BE2C (cell line): ENCODE measurements around the gene ZNF735.
A peak's percentile ranks its signal among the peaks of the same experiment; 100 is the strongest.

ENCODE experiments used
- DNase-seq: peaks from one replicate; pipeline ENCODE4 v3.0.0-alpha.2; 2020
- H3K27me3 ChIP-seq: fragments of 250-450 bp; sonication (Bioruptor Pico); 2 replicates; pipeline ENCODE4 v1.5.1; 2020; ENCODE audit warnings: mild to moderate bottlenecking
- H3K36me3 ChIP-seq: fragments of 250-450 bp; sonication (Bioruptor Pico); 2 replicates; pipeline ENCODE4 v1.5.1; 2020; ENCODE audit warnings: mild to moderate bottlenecking
- H3K4me1 ChIP-seq: fragments of 250-450 bp; sonication (Bioruptor Pico); 2 replicates; pipeline ENCODE4 v1.5.1; 2020
- H3K4me3 ChIP-seq: 2 replicates; pipeline ENCODE4 v1.5.1; 2011; ENCODE audit warnings: low read depth, low read length
- H3K9me3 ChIP-seq: fragments of 250-450 bp; sonication (Bioruptor Pico); 2 replicates; pipeline ENCODE4 v1.5.1; 2020
- TF ChIP-seq, protein P1 (sequence below): IDR thresholded peaks from 2 replicates; pipeline ENCODE4 v1.5.1; 2012; ENCODE audit warnings: mild to moderate bottlenecking, low read depth, low read length

The ZNF735 gene

DNA sequence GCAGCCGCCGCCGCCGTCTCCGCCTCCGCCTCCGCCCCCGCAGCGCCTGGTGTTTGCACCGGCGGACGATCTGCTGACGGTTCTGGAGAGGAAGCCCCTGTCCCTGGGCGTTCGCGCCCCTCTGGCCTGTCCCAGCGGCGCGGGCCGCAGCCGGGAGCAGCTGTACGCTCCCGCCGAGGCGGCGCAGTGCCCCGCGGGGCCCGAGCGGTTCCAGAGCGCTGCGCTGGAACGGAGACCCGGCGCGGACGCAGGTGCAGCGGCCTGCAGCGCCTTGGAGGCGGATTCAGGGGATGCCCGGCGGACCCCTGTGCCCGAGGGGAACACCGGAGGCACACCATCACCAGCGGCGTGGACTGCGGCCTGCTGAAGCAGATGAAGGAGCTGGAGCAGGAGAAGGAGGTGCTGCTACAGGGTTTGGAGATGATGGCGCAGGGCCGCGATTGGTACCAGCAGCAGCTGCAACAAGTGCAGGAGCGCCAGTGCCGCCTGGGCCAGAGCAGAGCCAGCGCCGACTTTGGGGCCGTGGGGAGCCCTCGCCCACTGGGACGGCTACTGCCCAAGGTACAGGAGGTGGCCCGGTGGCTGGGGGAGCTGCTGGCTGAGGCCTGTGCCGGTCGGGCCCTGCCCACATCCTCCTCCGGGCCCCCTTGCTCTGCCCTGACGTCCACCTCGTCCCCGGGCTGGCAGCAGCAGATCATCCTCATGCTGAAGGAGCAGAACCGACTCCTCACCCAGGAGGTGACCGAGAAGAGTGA, 24.8 kb upstream of the ZNF735 start:
- H3K4me3 ChIP-seq = no peak overlapping the region
- H3K27me3 ChIP-seq = no peaks in the 10 kb centered on the region
- DNase-seq = no peak
- no peaks in the 10 kb centered on the region for H3K9me3 ChIP-seq
- no peaks in the 10 kb centered on the region for H3K4me1 ChIP-seq
- no peaks in the 10 kb centered on the region for H3K36me3 ChIP-seq
- TF ChIP-seq, protein P1, sequence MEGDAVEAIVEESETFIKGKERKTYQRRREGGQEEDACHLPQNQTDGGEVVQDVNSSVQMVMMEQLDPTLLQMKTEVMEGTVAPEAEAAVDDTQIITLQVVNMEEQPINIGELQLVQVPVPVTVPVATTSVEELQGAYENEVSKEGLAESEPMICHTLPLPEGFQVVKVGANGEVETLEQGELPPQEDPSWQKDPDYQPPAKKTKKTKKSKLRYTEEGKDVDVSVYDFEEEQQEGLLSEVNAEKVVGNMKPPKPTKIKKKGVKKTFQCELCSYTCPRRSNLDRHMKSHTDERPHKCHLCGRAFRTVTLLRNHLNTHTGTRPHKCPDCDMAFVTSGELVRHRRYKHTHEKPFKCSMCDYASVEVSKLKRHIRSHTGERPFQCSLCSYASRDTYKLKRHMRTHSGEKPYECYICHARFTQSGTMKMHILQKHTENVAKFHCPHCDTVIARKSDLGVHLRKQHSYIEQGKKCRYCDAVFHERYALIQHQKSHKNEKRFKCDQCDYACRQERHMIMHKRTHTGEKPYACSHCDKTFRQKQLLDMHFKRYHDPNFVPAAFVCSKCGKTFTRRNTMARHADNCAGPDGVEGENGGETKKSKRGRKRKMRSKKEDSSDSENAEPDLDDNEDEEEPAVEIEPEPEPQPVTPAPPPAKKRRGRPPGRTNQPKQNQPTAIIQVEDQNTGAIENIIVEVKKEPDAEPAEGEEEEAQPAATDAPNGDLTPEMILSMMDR = no peak

DNA sequence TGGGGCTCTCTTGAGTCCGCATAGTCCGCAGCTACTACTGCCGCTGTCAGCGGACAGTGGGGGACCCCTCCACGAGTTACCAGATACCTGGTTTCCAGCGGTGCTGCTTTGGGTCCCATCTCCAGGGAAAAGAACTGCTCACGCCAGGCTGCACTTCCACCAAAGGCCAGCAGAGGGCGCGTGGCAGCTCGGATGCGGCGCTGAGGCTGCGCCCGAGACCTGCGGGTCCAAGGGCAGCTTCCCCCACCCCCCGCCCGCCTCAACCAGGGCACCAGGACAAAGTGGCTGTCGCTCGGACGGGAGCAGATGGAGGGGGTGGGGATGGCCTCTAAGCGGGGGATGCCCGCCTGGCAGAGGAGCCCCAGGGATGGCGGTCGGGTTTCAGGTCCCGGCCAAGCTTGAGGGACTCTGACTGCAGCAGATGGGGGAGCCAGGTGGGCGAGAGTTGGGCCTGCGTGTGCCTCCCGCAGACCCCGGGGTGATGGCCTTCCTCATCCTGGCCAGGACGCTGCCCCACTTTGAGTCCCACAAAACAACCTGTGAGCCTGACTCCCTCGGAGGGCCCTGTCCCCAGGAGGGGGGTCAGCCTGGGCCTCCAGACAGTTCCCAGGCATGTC, 23.8 kb upstream of the ZNF735 start:
- TF ChIP-seq, protein P1 = peak; percentile 64
- no peaks in the 10 kb centered on the region for H3K36me3 ChIP-seq
- H3K27me3 ChIP-seq = no peaks in the 10 kb centered on the region
- H3K4me3 ChIP-seq = no peak overlapping the region
- H3K9me3 ChIP-seq = no peaks in the 10 kb centered on the region
- DNase-seq = peak; percentile 33
- no peaks in the 10 kb centered on the region for H3K4me1 ChIP-seq

DNA sequence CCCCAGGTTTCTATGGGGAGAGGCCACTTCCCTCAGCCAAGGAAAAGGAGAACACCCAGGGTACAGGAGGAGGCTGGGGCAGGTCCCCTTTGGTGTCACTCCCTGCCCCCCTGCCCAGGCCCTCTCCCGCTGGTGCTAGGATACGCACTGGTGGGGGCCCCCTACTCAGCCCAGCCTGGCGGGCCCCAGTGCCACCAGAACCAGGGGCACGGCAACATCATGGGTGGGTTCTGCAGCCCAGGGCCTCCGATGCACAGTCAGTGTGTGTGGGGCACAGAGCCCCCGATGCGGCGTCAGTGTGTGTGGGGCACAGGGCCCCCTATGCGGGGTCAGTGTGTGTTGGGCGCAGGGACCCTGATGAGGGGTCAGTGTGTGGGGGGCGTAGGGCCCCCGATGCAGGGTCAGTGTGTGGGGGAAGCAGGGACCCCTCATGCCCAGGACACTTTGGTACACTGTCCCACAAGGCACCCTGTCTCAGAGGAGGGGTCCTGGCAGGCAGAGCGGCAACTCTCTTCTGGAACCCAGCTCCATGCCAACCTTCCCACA, 23.1 kb upstream of the ZNF735 start:
- no peak overlapping the region for H3K4me3 ChIP-seq
- H3K4me1 ChIP-seq = no peaks in the 10 kb centered on the region
- no peak for DNase-seq
- H3K36me3 ChIP-seq = no peaks in the 10 kb centered on the region
- TF ChIP-seq, protein P1 = no peak
- H3K27me3 ChIP-seq = no peaks in the 10 kb centered on the region
- no peaks in the 10 kb centered on the region for H3K9me3 ChIP-seq

DNA sequence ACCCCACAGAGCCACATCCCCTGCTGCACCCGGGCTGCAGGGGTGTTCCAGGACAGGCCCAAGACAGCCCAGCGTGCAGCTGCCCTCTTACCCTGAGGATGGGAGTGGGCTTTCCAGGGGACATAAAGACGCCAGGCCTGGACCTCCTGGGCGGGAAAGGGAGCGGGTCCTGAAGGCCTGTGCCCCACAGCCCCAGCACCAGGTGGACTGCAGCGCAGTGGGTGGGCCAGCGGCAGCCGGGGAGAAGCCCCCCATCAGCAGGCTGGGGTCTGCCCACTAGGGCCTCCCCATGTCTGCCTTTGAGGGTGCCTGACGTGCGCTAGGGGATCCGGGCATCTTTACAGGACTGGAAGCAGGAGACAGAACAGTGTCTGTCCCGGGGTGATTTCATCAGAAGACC, 22.6 kb upstream of the ZNF735 start:
- no peak overlapping the region for H3K4me3 ChIP-seq
- no peaks in the 10 kb centered on the region for H3K27me3 ChIP-seq
- TF ChIP-seq, protein P1 = no peak
- DNase-seq = no peak
- H3K9me3 ChIP-seq = no peaks in the 10 kb centered on the region
- no peaks in the 10 kb centered on the region for H3K4me1 ChIP-seq
- H3K36me3 ChIP-seq = no peaks in the 10 kb centered on the region

DNA sequence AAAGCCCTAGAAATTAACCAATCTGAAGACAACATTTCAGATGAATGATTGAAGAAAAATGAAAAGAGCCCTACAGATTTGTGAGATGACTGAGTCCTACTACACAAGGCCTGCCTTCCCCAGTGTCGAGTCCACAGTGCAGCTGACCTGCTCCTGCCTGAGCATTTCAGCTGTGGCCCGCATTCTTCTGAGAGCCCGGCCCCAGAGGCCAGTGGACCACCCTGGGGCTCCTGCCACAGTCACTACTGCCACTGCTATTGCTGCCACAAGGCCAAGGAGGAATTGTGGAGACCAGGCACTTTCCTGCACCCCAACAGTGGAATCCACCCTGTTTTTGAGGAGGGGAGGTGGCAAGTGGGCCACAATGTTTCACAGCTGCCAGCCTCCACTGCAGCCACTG, 19.6 kb upstream of the ZNF735 start:
- DNase-seq = no peak
- Histone ChIP-seq H3K4me3 (no peak overlapping the region), H3K27me3 (no peaks in the 10 kb centered on the region), H3K36me3 (no peaks in the 10 kb centered on the region), H3K9me3 (no peaks in the 10 kb centered on the region), H3K4me1 (no peaks in the 10 kb centered on the region)
- TF ChIP-seq, protein P1 = no peak

DNA sequence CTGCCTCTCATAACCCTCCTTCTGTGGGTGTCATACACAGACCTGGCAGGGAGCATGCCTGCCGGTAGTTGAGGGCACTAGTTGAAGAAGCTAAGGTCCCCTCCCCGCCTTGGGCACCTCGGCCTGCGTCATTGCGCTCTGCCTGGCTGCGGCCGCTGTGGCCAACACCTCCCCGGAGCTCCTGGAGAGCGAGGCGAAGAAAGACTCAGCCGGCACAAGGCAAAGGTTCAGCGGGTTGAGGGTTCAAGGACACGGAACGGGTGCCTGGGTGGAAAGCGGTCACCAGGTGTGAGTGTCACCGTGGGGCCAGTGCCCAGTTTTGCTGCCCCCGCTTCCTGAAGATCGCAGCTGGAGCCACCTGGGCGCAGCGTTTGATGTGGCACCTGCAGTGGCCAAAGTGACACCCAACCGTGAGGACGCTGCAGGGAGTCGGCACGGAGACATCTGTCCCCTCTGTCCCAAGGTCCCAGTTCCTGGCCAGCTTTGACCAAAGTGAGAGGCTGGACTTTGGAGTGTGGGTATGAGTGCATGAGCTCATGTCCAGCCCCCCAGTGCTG, 14.8 kb upstream of the ZNF735 start:
- TF ChIP-seq, protein P1 = no peak
- H3K4me3 ChIP-seq = no peak overlapping the region
- DNase-seq = no peak

More for the DNA sequence above, 14.8 kb upstream of the ZNF735 start:
- Histone ChIP-seq H3K9me3 (no peaks in the 10 kb centered on the region), H3K36me3 (no peaks in the 10 kb centered on the region), H3K4me1 (no peaks in the 10 kb centered on the region), H3K27me3 (no peaks in the 10 kb centered on the region)
